BJ (cell line): ENCODE data around the gene ABHD3. TPM values are rescaled to one million over a fixed set of nuclear protein-coding genes. Genes with fewer than 3 reads are reported as not detected.
"Not testable (repeated sequence)": the region's sequence is repeated elsewhere in the genome, so short reads cannot be mapped to it uniquely, and the experiment has no call there.

Experiments used
- CTCF ChIA-PET: fragments of 350-600 bp; formaldehyde crosslinking; extraction: SDS; loops from one replicate; lab custom pipeline; 2021; ENCODE audit warnings: antibody characterized with exemption, inconsistent platforms; lab: Yijun Ruan, JAX
- POLR2A ChIA-PET: fragments of 300-600 bp; sonication (Branson Sonifier 250); formaldehyde crosslinking; extraction: SDS; loops from one replicate; lab custom pipeline; 2021; ENCODE audit warnings: antibody characterized with exemption; lab: Charles Lee
- DNase-seq: peaks from one replicate; pipeline ENCODE4 v3.0.0-alpha.2; 2011; ENCODE audit warnings: low read depth
- H3K27me3 ChIP-seq: 2 replicates; pipeline ENCODE4 v1.6.0; 2011; ENCODE audit warnings: low read length; ENCODE audit not compliant: control insufficient read depth, insufficient read depth
- H3K36me3 ChIP-seq: 2 replicates; pipeline ENCODE4 v1.5.1; 2011; ENCODE audit warnings: low read length; ENCODE audit not compliant: control insufficient read depth, insufficient read depth
- H3K4me3 ChIP-seq: 2 replicates; pipeline ENCODE4 v1.5.1; 2011; ENCODE audit warnings: low read depth, mild to moderate bottlenecking, control low read depth, low read length
- CTCF ChIP-seq: IDR thresholded peaks from 2 replicates; pipeline ENCODE4 v1.5.1; 2011; ENCODE audit warnings: low read depth, mild to moderate bottlenecking, control low read depth, inconsistent platforms, low read length, moderate library complexity; ENCODE audit not compliant: insufficient read depth
- polyA plus RNA-seq: library from polyadenylated mRNA; depleted of rRNA; stranded (reverse); fragments of >200 nt; gene quantifications from 2 replicates; pipeline ENCODE4 v1.2.3, GENCODE V29; 2011

ABHD3 gene
- polyA plus RNA-seq, 1 experiment = 2.8 TPM

- Histone ChIP-seq H3K36me3 (no peaks in the 10 kb centered on the region), H3K27me3 (no peaks in the 10 kb centered on the region; the same call in 1 of the 2 replicates), H3K4me3 (no peak overlapping the region)
- ChIA-PET POLR2A (no interaction called here), CTCF (no interaction called here)
- DNase-seq = no peak
- no peak for TF ChIP-seq CTCF
Observed at GRCh38 chr18:21725201-21725600, 20.6 kb upstream of the ABHD3 start.

- no peak for TF ChIP-seq CTCF
- no peaks in the 10 kb centered on the region for H3K27me3 ChIP-seq
- ChIA-PET CTCF (interaction anchor here (0.7 kb wide), 1 partner anchor 8 kb away, joined by 3 read pairs; no protein-coding TSS in a partner anchor), POLR2A (no interaction called here)
- DNase-seq = no peak
- H3K4me3 ChIP-seq = no peak overlapping the region
- H3K36me3 ChIP-seq = no peaks in the 10 kb centered on the region
Observed at GRCh38 chr18:21722687-21723086, 18.1 kb upstream of the ABHD3 start.

- no peak overlapping the region for H3K4me3 ChIP-seq
- ChIA-PET POLR2A (no interaction called here), CTCF (interaction anchor here (0.6 to 1.2 kb wide), 3 partner anchors 8 to 10 kb away, joined by 3 read pairs; partner anchors contain the start of gene ABHD3)
- peaks cover 2% of the 10 kb centered on the region; the same call in 1 of the 2 replicates for H3K27me3 ChIP-seq
- no peak for DNase-seq
- H3K36me3 ChIP-seq = no peaks in the 10 kb centered on the region
- no peak for TF ChIP-seq CTCF
Observed at GRCh38 chr18:21714474-21714873, 9.9 kb upstream of the ABHD3 start.

- CTCF ChIA-PET = interaction anchor here (0.5 to 1.0 kb wide), 2 partner anchors 8 to 27 kb away, joined by 3 to 5 read pairs; no protein-coding TSS in a partner anchor
- POLR2A ChIA-PET, H3K27me3 ChIP-seq, H3K4me3 ChIP-seq, H3K36me3 ChIP-seq, DNase-seq: not testable (repeated sequence)
Observed at GRCh38 chr18:21707130-21707529, 2.6 kb upstream of the ABHD3 start.

GRCh38 chr18:21706386-21706865 lies 1.9 kb upstream of the ABHD3 start:
- no peak for TF ChIP-seq CTCF
- ChIA-PET CTCF (interaction anchor here (1.0 kb wide), 1 partner anchor 8 kb away, joined by 3 read pairs; no protein-coding TSS in a partner anchor), POLR2A (no interaction called here)
- Histone ChIP-seq H3K27me3 (no peaks in the 10 kb centered on the region), H3K4me3 (no peak overlapping the region), H3K36me3 (no peaks in the 10 kb centered on the region)
- no peak for DNase-seq
